Mesothelial cell of epicardium (in vitro differentiated cells): Measurements from ENCODE around the gene UBE2L6. TPM values are rescaled to one million over a fixed set of nuclear protein-coding genes. Genes with fewer than 3 reads are reported as not detected.

ENCODE experiments used
- DNase-seq, 2 experiments: peaks; one replicate each; pipeline ENCODE4 v3.0.0; 2021; ENCODE audit warnings: low spot score in 2 of 2; ENCODE audit not compliant: unreplicated experiment in 2 of 2
- H3K27ac Mint-ChIP-seq: 2 replicates; pipeline ENCODE4 v1.8.0; 2021; ENCODE audit warnings: mixed read lengths
- H3K27me3 Mint-ChIP-seq: 2 replicates; pipeline ENCODE4 v1.8.0; 2021; ENCODE audit warnings: low read depth, mixed read lengths
- H3K36me3 Mint-ChIP-seq: 2 replicates; pipeline ENCODE4 v1.8.0; 2021; ENCODE audit warnings: mixed read lengths
- H3K4me1 Mint-ChIP-seq: 2 replicates; pipeline ENCODE4 v1.8.0; 2021; ENCODE audit warnings: mixed read lengths
- H3K4me3 Mint-ChIP-seq: 2 replicates; pipeline ENCODE4 v1.8.0; 2021; ENCODE audit warnings: mild to moderate bottlenecking, moderate library complexity, mixed read lengths
- H3K9me3 Mint-ChIP-seq: 2 replicates; pipeline ENCODE4 v1.8.0; 2021; ENCODE audit warnings: mixed read lengths
- CTCF ChIP-seq: fragments of 200-600 bp; sonication (generic); IDR thresholded peaks from one replicate; pipeline ENCODE4 v1.5.0; 2021; ENCODE audit warnings: antibody characterized with exemption; ENCODE audit not compliant: unreplicated experiment
- total RNA-seq: library from RNA; stranded (reverse); gene quantifications from 3 replicates; pipeline ENCODE4 v1.2.1, GENCODE V29; 2021

Gene UBE2L6
- total RNA-seq, 1 donor from 2014 or later = 39.2 TPM

DNA sequence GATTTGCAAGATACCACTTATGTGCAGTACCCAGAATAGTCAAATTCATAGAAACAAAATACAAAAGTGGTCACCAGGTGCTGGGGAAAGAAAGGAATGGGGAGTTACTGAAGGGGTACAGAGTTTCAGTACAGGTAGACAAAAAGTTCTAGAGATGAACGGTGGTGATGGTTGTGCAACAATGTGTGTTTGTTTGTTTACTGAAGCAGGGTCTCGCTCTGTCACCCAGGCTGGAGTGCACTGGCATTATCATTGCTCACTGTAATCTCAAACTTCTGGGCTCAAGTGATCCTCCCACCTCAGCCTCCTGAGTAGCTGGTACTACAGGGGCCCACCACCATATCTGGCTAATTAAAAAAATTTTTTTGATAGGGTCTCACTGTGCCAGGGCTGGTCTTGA is 12.1 kb downstream of the UBE2L6 start:
- H3K27ac Mint-ChIP-seq = no peak overlapping the region
- no peaks in the 10 kb centered on the region for H3K4me1 Mint-ChIP-seq
- H3K4me3 Mint-ChIP-seq = no peak overlapping the region
- peaks cover 23% of the 10 kb centered on the region for H3K36me3 Mint-ChIP-seq
- H3K27me3 Mint-ChIP-seq = no peaks in the 10 kb centered on the region
- no peak for TF ChIP-seq CTCF
- no peak for DNase-seq
- no peaks in the 10 kb centered on the region for H3K9me3 Mint-ChIP-seq

DNA sequence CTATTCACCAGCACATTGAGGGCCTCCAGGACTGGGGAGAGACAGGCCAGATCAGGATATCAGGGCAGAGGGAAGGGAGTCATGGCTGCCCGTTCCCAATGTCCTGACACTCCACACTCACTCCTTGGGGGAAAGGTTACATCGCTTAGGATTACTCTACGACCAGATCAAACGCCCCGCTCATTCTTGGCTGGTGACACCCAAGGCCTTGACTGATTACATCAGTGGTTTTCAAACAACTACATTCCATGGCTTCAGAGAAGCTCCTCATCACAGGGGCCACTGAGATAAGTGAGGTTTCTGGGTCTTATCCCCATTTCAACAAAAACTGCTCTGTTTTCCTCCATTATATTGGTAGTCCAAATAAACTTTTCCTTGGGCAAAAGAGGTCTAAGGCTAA is 15.0 kb downstream of the UBE2L6 start:
- peaks cover 23% of the 10 kb centered on the region for H3K36me3 Mint-ChIP-seq

DNA sequence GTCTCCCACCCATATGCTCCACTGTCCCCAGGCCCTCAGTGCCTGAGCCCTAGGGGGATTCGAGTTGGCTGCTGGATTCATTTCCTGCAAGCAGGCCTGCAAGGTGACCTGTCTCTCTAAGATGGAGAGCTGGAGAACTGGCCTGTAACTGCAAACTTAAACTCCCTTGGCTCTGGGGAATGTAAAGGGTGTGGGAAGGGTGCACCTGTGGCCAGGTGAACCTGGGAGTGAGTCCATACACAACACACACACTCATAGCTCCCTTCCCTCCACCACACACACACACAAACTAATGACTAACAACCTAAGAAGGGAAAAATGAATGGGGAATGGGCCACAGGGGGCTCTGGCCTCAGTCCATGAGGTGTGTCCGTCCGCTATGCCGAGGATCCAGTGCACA is 15.5 kb downstream of the UBE2L6 start:
- Mint-ChIP-seq H3K4me3 (no peak overlapping the region), H3K9me3 (no peaks in the 10 kb centered on the region), H3K4me1 (no peaks in the 10 kb centered on the region), H3K27me3 (no peaks in the 10 kb centered on the region), H3K36me3 (peaks cover 20% of the 10 kb centered on the region), H3K27ac (no peak overlapping the region)
- no peak for DNase-seq
- TF ChIP-seq CTCF = no peak

More for the DNA sequence above, 15.0 kb downstream of the UBE2L6 start:
- H3K4me1 Mint-ChIP-seq = no peaks in the 10 kb centered on the region
- no peak overlapping the region for H3K27ac Mint-ChIP-seq
- H3K4me3 Mint-ChIP-seq = no peak overlapping the region
- DNase-seq = no peak
- no peaks in the 10 kb centered on the region for H3K9me3 Mint-ChIP-seq
- no peak for TF ChIP-seq CTCF
- H3K27me3 Mint-ChIP-seq = no peaks in the 10 kb centered on the region

GRCh38 chr11:57549983-57550382 is 17.5 kb downstream of the UBE2L6 start:
- Mint-ChIP-seq H3K27ac (no peak overlapping the region), H3K4me1 (no peaks in the 10 kb centered on the region), H3K4me3 (no peak overlapping the region), H3K9me3 (no peaks in the 10 kb centered on the region), H3K27me3 (no peaks in the 10 kb centered on the region), H3K36me3 (peaks cover 13% of the 10 kb centered on the region)
- TF ChIP-seq CTCF = no peak
- no peak for DNase-seq

DNA sequence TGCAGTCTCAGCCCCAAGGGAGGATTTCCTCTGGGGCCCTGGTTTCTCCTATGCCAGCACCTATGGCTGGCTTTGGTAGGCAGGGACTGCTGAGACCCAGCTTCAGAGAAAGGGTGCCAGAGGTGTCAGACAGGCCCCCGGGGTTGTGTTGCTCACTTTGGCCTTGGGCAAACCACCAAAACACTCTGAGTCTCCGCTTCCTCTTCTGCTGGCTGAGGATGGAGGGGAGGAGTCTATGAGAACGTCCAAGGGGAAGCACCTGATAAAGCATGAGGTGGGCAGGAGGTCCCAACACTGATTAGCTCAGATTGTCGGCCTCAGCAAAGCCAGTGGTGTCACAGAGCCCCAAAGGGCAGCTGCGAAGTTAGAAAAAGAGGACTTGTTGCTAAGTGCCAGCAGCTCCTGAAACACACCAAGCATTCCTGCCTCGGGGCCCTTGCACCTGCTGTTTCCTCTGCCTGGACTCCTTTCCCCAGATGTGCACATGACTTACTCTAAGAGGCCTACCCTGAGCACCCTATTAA is 19.6 kb downstream of the UBE2L6 start:
- TF ChIP-seq CTCF = no peak

GRCh38 chr11:57546869-57547475 is 20.5 kb downstream of the UBE2L6 start:
- Mint-ChIP-seq H3K4me3 (no peak overlapping the region), H3K4me1 (no peaks in the 10 kb centered on the region), H3K27me3 (no peaks in the 10 kb centered on the region), H3K27ac (no peak overlapping the region), H3K9me3 (no peaks in the 10 kb centered on the region), H3K36me3 (peaks cover 5% of the 10 kb centered on the region)
- no peak for TF ChIP-seq CTCF
- no peak for DNase-seq

More for the DNA sequence above, 19.6 kb downstream of the UBE2L6 start:
- Mint-ChIP-seq H3K27me3 (no peaks in the 10 kb centered on the region), H3K4me1 (no peaks in the 10 kb centered on the region), H3K36me3 (peaks cover 5% of the 10 kb centered on the region), H3K27ac (no peak overlapping the region), H3K9me3 (no peaks in the 10 kb centered on the region), H3K4me3 (no peak overlapping the region)
- no peak for DNase-seq
